ENCODE measurements around the gene POLDIP3.
"Not testable (repeated sequence)": the region's sequence is repeated elsewhere in the genome, so short reads cannot be mapped to it uniquely, and the experiment has no call there.

- TF ChIP-seq EP300, CTCF (IDR thresholded peaks at IDR 0.05): not testable (repeated sequence)
These were observed 7.0 kb downstream of the POLDIP3 start for GRCh38 chr22:42607641-42608040.
